Panc1 (cell line): ENCODE measurements around the gene FAM187B. TPM values are rescaled to one million over a fixed set of nuclear protein-coding genes. Genes with fewer than 3 reads are reported as not detected.

Experiments used
- ATAC-seq: fragments of 200-7000 bp; cut with Tn5 transposase; 2 replicates; pipeline ENCODE4 v1.9.1; 2020; ENCODE audit warnings: mild to moderate bottlenecking, moderate library complexity
- BruUV-seq: library from RNA; stranded (reverse); fragments of 400-500 nt; replicated peaks from 2 replicates; lab custom pipeline; 2021; lab: Mats Ljungman, UMichigan
- CTCF ChIA-PET: fragments of 300-600 bp; sonication (Branson Sonifier 250); formaldehyde crosslinking; loops from one replicate; lab custom pipeline; 2022; ENCODE audit warnings: antibody characterized with exemption; lab: Charles Lee
- POLR2A ChIA-PET: fragments of 300-600 bp; sonication (Branson Sonifier 250); formaldehyde crosslinking; loops from one replicate; lab custom pipeline; 2022; ENCODE audit warnings: antibody characterized with exemption; lab: Charles Lee
- DNase-seq: peaks from one replicate; pipeline ENCODE4 v3.0.0-alpha.2; 2010; ENCODE audit warnings: low read depth, low spot score
- H3K27ac ChIP-seq: 2 replicates; pipeline ENCODE4 v1.5.1; 2011; ENCODE audit warnings: mild to moderate bottlenecking, low read length, inconsistent platforms
- H3K27me3 ChIP-seq: fragments of 200-500 bp; sonication (Bioruptor generic); 2 replicates; pipeline ENCODE4 v1.6.0; 2014; ENCODE audit warnings: low read length, inconsistent platforms; ENCODE audit not compliant: control insufficient read depth, insufficient read depth
- H3K36me3 ChIP-seq: fragments of 200-500 bp; sonication (Bioruptor generic); 2 replicates; pipeline ENCODE4 v1.5.1; 2014; ENCODE audit warnings: inconsistent platforms, mild to moderate bottlenecking, low read length, moderate library complexity; ENCODE audit not compliant: control insufficient read depth, insufficient read depth
- H3K4me1 ChIP-seq: 2 replicates; pipeline ENCODE4 v1.5.1; 2011; ENCODE audit warnings: inconsistent platforms, mild to moderate bottlenecking, low read length, moderate library complexity; ENCODE audit not compliant: control insufficient read depth, insufficient read depth
- H3K4me3 ChIP-seq, 2 experiments: 2 replicates each; pipeline ENCODE4 v1.5.1; 2011 to 2012; ENCODE audit warnings: low read depth in 2 of 2, low read length in 2 of 2, mild to moderate bottlenecking in 2 of 2, inconsistent platforms in 1 of 2, moderate library complexity in 1 of 2
- H3K9me3 ChIP-seq: fragments of 200-500 bp; sonication (Bioruptor generic); 2 replicates; pipeline ENCODE4 v1.5.1; 2014; ENCODE audit warnings: low read depth, mild to moderate bottlenecking, inconsistent platforms, low read length, moderate library complexity; ENCODE audit not compliant: control insufficient read depth, insufficient read depth
- CTCF ChIP-seq: fragments of 450-650 bp; IDR thresholded peaks from 2 replicates; pipeline ENCODE4 v1.5.1; 2017; ENCODE audit warnings: mild to moderate bottlenecking
- POLR2AphosphoS5 ChIP-seq: IDR thresholded peaks from 2 replicates; pipeline ENCODE4 v1.6.1; 2012; ENCODE audit warnings: mild to moderate bottlenecking, low read depth, low read length, moderate library complexity
- REST ChIP-seq, 2 experiments: IDR thresholded peaks; 2 replicates each; pipeline ENCODE4 v1.6.1; 2011 to 2012; ENCODE audit warnings: low read depth in 2 of 2, control low read depth in 1 of 2, low read length in 1 of 2, mild to moderate bottlenecking in 1 of 2, moderate library complexity in 1 of 2; ENCODE audit not compliant: insufficient read depth in 1 of 2
- SIN3A ChIP-seq: IDR thresholded peaks from 2 replicates; pipeline ENCODE4 v1.6.1; 2012; ENCODE audit warnings: low read depth, mild to moderate bottlenecking, low read length, moderate library complexity, borderline replicate concordance; ENCODE audit not compliant: insufficient read depth
- TCF7L2 ChIP-seq: IDR thresholded peaks from 2 replicates; pipeline ENCODE4 v1.6.1; 2011; ENCODE audit warnings: mild to moderate bottlenecking, low read depth, low read length, inconsistent platforms
- in situ Hi-C: cut with HindIII; loops from 2 replicates; pipeline ENCODE4 v1.10.0; 2016; ENCODE audit warnings: low sequenced_read_pairs, low pct_unique_long_range_greater_than_20kb
- intact Hi-C: fragments of 100-400 bp; cut with micrococcal nuclease; formaldehyde crosslinking; loops from one replicate; pipeline ENCODE4 v1.10.0; 2022; ENCODE audit not compliant: unreplicated experiment
- total RNA-seq: library from RNA; stranded (reverse); gene quantifications from one replicate; pipeline ENCODE4 v1.2.1, GENCODE V29; 2021; ENCODE audit not compliant: unreplicated experiment

The FAM187B gene
- total RNA-seq, 1 experiment from 2014 or later: not detected

- TF ChIP-seq POLR2AphosphoS5: no peak
- no peak for TF ChIP-seq CTCF
- no peak for TF ChIP-seq TCF7L2
Observed at GRCh38 chr19:35274323-35274722, 45.8 kb upstream of the FAM187B start.

GRCh38 chr19:35273686-35274259 is 45.2 kb upstream of the FAM187B start:
- ChIA-PET POLR2A (no interaction called here), CTCF (no interaction called here)

More at GRCh38 chr19:35274323-35274722, 45.8 kb upstream of the FAM187B start:
- no peak for DNase-seq
- in situ Hi-C loops: no loop called here
- no TSS peak for BruUV-seq
- H3K27me3 ChIP-seq: no peaks in the 10 kb centered on the region
- H3K4me3 ChIP-seq: no peak overlapping the region
- H3K4me1 ChIP-seq: no peaks in the 10 kb centered on the region
- no peaks in the 10 kb centered on the region for H3K9me3 ChIP-seq
- H3K27ac ChIP-seq: no peak overlapping the region
- POLR2A ChIA-PET: no interaction called here
- peaks cover 14% of the 10 kb centered on the region for H3K36me3 ChIP-seq
- intact Hi-C loops: no loop called here
- CTCF ChIA-PET: no interaction called here
- no peak for ATAC-seq

More at GRCh38 chr19:35273686-35274259, 45.2 kb upstream of the FAM187B start:
- in situ Hi-C loops: no loop called here
- Histone ChIP-seq H3K27ac (no peak overlapping the region), H3K9me3 (no peaks in the 10 kb centered on the region), H3K36me3 (peaks cover 14% of the 10 kb centered on the region), H3K4me1 (no peaks in the 10 kb centered on the region), H3K27me3 (no peaks in the 10 kb centered on the region), H3K4me3 (no peak overlapping the region)
- BruUV-seq: no TSS peak
- intact Hi-C loops: no loop called here
- ATAC-seq (no peak), DNase-seq (no peak)
- TF ChIP-seq REST (IDR thresholded peaks at IDR 0.05; ENCODE audit: insufficient read depth in 1 of 2, low read depth in 2 of 2, low read length in 1 of 2) (no peak), CTCF (no peak), POLR2AphosphoS5 (no peak), SIN3A (no peak), TCF7L2 (no peak)
